T-helper 1 cell treated with Interleukin-12 subunit alpha and Interleukin-12 subunit beta and Interleukin-4 antibody, amounts not matched to agents 30 ng/mL and 1 ng/mL, for 36 hours (primary cell): ENCODE data around the gene PCDHGA6. TPM values are rescaled to one million over a fixed set of nuclear protein-coding genes. Genes with fewer than 3 reads are reported as not detected.
"Not testable (repeated sequence)": the region's sequence is repeated elsewhere in the genome, so short reads cannot be mapped to it uniquely, and the experiment has no call there.

Experiments used
- intact Hi-C: fragments of 100-400 bp; cut with micrococcal nuclease; formaldehyde crosslinking; loops from one replicate; pipeline ENCODE4 v1.15.1; 2024
- total RNA-seq: library from RNA; stranded (reverse); gene quantifications from 2 replicates; pipeline ENCODE4 v1.2.3, GENCODE V29; 2022

The PCDHGA6 gene
- total RNA-seq, 1 donor from 2014 or later, result 0.44 TPM

- intact Hi-C loops, result loop anchor here (5.0 kb wide), 1 partner anchor 65 kb away; the partner anchor contains the start of gene PCDHGA11
Measured at GRCh38 chr5:141356950-141357349, 16.7 kb upstream of the PCDHGA6 start.

- intact Hi-C loops, result loop anchor here (1.0 to 10.0 kb wide), 11 partner anchors 37 to 535 kb away; partner anchors contain the start of genes PCDHA11, PCDHA5, PCDHA6 and PCDHB10
Measured at GRCh38 chr5:141359790-141360426, 13.8 kb upstream of the PCDHGA6 start, which contains the start of gene PCDHGB2. TSS of gene PCDHGB2 (plus strand) at chr5:141359994. CDS start at chr5:141360136, 142 bp downstream.

DNA sequence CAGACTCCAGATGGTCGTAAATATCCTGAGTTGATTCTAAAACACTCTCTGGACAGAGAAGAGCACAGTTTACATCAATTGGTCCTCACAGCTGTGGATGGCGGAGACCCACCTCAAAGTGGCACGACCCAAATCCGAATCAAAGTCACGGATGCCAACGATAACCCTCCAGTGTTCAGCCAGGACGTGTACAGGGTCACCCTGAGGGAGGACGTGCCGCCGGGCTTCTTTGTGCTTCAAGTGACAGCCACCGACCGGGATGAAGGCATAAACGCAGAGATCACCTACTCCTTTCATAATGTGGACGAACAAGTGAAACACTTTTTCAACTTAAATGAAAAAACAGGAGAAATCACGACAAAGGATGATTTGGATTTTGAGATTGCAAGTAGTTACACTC is 13.0 kb upstream of the PCDHGA6 start:
- intact Hi-C loops, result loop anchor here (5.0 to 10.0 kb wide), 6 partner anchors 37 to 536 kb away; partner anchors contain the start of genes PCDHA11, PCDHA5, PCDHA6 and PCDHB10

DNA sequence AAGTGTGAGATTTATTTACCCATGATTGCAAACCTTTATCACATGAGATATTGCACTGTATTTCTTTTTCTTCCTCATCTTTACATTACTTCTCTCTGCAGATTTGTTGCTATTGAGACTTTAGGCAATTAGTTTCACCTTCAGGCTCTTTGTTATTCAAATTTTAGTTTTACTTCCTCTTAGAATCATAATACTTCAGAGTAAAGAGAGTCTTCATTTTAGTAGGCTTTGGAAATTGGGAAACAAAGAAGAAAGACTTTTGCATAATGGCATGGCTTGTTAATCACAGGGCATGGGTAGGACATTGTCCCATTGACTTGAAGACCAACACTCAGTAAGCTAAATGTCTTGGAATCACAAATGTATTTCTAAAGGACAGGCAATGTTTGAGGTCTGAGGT is 11.0 kb upstream of the PCDHGA6 start:
- intact Hi-C loops, result loop anchor here (5.0 to 10.0 kb wide), 6 partner anchors 35 to 538 kb away; partner anchors contain the start of genes PCDHA11, PCDHA5, PCDHA6 and PCDHB10

DNA sequence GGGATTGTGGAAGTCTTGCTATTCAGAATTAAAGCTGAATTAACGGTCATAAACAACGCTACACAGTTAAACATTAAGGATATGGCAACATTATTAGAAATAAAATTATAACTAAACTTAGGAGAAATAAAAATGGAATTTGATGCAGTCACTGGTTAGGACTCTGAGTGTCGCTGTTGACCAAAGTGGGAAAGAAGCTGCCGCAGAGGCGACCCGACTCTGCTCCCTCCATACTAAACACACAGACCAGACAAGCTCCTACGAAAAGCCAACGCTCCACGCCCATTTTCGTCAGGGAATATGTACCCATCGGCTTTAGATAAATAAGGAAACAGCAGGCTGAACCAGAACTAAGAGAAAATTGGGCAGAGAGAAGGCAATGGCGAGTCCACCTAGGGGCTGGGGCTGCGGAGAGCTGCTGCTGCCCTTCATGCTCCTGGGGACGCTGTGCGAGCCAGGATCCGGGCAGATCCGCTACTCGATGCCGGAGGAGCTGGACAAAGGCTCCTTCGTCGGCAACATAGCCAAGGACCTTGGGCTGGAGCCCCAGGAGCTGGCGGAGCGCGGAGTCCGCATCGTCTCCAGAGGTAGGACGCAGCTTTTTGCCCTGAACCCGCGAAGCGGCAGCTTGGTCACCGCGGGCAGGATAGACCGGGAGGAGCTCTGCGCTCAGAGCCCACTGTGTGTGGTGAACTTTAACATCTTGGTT is 9.6 kb upstream of the PCDHGA6 start, which contains the start of gene PCDHGA5:
Gene PCDHGA5, plus strand, starts transcription at position 211 of the 709 bp plus-strand sequence. Its CDS starts 169 bp downstream, at position 380.
- intact Hi-C loops, result loop anchor here (5.0 to 10.0 kb wide), 6 partner anchors 33 to 539 kb away; partner anchors contain the start of genes PCDHA11, PCDHA5, PCDHA6 and PCDHB10

- intact Hi-C loops, result loop anchor here (10.0 kb wide), 4 partner anchors 131 to 541 kb away; partner anchors contain the start of genes PCDHA11, PCDHA5, PCDHA6 and PCDHB10
Measured at GRCh38 chr5:141366016-141366896, 7.4 kb upstream of the PCDHGA6 start.

DNA sequence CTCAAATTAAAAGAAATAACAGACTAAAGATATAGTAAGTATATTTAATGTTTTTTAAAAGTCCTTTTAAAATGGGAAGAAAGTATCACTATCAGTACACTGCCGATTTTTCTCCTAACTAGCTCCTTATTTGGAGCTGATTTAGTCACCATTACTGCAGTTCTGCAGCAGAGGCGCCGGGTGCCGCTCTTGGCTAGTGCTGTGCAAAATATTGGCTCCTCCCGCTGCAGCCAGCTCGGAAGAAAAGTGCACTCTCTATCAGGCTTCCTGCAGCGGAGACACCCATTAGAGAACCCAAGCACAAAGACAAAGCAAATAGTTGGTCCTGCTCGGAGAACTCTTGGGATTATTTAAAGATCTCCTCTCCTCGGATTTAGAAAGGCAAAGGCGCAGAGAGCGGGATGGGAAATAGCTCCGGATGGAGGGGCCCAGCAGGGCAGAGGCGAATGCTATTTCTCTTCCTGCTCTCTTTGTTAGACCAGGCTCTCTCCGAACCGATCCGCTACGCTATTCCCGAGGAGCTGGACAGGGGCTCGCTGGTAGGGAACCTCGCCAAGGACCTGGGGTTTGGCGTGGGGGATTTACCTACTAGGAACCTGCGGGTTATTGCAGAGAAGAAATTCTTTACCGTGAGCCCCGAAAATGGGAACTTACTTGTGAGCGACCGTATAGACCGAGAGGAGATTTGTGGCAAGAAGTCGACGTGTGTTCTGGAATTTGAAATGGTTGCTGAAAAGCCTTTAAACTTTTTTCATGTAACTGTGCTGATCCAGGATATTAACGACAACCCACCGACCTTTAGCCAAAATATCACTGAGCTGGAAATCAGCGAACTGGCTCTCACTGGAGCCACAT is 3.5 kb upstream of the PCDHGA6 start, which contains the start of gene PCDHGB3:
Gene PCDHGB3, plus strand, starts transcription at position 249 of the 855 bp plus-strand sequence. Its CDS starts 153 bp downstream, at position 402.
- intact Hi-C loops, result loop anchor here (5.0 to 10.0 kb wide), 5 partner anchors 43 to 545 kb away; partner anchors contain the start of genes PCDHA11, PCDHA5, PCDHA6 and PCDHB10

- intact Hi-C loops, result loop anchor here (5.0 kb wide), 1 partner anchor 45 kb away; no protein-coding TSS in a partner anchor
Measured at GRCh38 chr5:141371572-141372475, 1.9 kb upstream of the PCDHGA6 start.

DNA sequence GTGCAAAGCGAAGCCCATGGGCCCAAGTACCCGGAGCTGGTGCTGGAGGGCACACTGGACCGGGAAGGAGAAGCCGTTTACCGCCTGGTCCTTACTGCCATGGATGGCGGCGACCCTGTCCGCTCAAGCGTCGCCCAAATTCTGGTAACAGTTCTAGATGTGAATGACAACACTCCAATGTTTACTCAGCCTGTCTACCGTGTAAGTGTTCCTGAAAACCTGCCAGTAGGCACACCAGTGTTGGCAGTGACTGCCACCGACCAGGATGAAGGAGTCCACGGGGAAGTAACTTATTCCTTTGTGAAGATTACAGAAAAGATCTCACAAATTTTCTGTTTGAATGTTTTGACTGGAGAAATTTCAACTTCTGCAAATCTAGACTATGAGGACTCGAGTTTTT is 936 bp downstream of the PCDHGA6 start:
- intact Hi-C loops, result loop anchor here (5.0 kb wide), 1 partner anchor 47 kb away; no protein-coding TSS in a partner anchor

GRCh38 chr5:141375444-141376155 is 1.9 kb downstream of the PCDHGA6 start:
- intact Hi-C loops, result not testable (repeated sequence)

GRCh38 chr5:141382469-141383294 is 9.0 kb downstream of the PCDHGA6 start, which contains the start of gene PCDHGA7:
TSS of gene PCDHGA7 (plus strand) at chr5:141382742. CDS start at chr5:141382900, 158 bp downstream.
- intact Hi-C loops, result no loop called here

DNA sequence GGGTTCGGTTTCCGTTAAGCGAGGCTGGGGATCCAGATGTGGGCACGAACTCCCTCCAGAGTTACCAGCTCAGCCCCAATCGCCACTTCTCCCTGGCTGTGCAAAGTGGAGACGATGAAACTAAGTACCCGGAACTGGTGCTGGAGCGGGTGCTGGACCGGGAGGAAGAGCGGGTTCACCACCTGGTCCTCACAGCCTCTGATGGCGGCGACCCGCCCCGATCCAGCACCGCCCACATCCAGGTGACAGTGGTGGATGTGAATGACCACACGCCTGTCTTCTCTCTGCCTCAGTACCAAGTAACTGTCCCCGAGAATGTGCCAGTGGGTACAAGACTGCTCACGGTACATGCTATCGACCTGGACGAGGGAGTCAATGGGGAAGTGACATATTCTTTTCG is 9.7 kb downstream of the PCDHGA6 start:
- intact Hi-C loops, result no loop called here

DNA sequence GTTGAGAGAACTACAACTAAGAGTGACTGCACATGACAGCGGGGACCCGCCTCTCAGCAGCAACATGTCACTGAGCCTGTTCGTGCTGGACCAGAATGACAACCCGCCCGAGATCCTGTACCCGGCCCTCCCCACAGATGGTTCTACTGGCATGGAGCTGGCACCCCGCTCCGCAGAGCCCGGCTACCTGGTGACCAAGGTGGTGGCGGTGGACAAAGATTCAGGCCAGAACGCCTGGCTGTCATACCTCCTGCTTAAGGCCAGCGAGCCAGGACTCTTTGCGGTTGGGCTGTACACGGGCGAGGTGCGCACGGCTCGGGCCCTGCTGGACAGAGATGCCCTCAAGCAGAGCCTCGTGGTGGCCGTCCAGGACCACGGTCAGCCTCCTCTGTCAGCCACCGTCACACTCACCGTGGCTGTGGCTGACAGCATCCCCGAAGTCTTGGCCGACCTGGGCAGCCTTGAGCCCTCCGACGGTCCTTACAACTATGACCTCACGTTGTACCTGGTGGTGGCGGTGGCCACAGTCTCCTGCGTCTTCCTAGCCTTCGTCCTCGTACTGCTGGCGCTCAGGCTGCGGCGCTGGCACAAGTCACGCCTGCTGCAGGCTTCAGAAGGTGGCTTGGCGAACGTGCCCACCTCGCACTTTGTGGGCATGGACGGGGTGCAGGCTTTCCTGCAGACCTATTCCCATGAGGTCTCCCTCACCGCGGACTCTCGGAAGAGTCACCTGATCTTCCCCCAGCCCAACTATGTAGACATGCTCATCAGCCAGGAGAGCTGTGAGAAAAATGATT is 11.0 kb downstream of the PCDHGA6 start:
- intact Hi-C loops, result no loop called here

- intact Hi-C loops, result not testable (repeated sequence)
Measured at GRCh38 chr5:141387557-141388311, 14.0 kb downstream of the PCDHGA6 start, which contains the start of gene PCDHGB4. TSS of gene PCDHGB4 (plus strand) at chr5:141387698. CDS start at chr5:141387885, 187 bp downstream.

- intact Hi-C loops, result no loop called here
Measured at GRCh38 chr5:141388661-141389060, 15.0 kb downstream of the PCDHGA6 start.
